Measurements from ENCODE around the gene MRPL1. TPM values are rescaled to one million over a fixed set of nuclear protein-coding genes. Genes with fewer than 3 reads are reported as not detected.
"Not testable (repeated sequence)": the region's sequence is repeated elsewhere in the genome, so short reads cannot be mapped to it uniquely, and the experiment has no call there.

The MRPL1 gene
- total and polyA plus RNA-seq, 8 donors, result 8.0 to 27.7 (median 13.1) TPM

DNA sequence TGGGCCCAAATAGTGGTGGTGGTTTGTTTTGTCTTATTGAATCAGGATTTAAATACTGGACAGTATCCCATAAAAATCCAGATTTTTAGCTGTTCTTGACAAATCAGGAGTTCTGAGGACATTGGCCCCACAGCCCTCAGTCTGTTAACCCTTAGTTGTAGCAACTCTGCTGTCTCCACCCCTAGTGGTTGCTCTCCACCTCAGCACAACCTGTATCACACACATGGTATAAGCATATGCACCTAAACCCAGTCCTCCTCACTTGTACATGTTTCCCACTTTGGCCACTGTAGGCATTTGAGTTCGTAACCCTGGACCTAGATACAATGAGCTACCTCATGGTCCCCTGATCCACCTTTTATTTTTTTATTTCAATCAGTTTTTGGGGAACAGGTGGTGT is 75.9 kb downstream of the MRPL1 start:
- Histone ChIP-seq H3K36me3 (no peaks in the 10 kb centered on the region), H3K4me3 (no peak overlapping the region), H3K27ac (no peak overlapping the region), H3K4me1 (no peaks in the 10 kb centered on the region), H3K9me3 (no peaks in the 10 kb centered on the region), H3K27me3 (no peaks in the 10 kb centered on the region)
- ATAC-seq (no peak), FAIRE-seq (no peak), DNase-seq (no peak)
- intact Hi-C loops (cut with DNase I), result no loop called here
- TF ChIP-seq, protein P1, sequence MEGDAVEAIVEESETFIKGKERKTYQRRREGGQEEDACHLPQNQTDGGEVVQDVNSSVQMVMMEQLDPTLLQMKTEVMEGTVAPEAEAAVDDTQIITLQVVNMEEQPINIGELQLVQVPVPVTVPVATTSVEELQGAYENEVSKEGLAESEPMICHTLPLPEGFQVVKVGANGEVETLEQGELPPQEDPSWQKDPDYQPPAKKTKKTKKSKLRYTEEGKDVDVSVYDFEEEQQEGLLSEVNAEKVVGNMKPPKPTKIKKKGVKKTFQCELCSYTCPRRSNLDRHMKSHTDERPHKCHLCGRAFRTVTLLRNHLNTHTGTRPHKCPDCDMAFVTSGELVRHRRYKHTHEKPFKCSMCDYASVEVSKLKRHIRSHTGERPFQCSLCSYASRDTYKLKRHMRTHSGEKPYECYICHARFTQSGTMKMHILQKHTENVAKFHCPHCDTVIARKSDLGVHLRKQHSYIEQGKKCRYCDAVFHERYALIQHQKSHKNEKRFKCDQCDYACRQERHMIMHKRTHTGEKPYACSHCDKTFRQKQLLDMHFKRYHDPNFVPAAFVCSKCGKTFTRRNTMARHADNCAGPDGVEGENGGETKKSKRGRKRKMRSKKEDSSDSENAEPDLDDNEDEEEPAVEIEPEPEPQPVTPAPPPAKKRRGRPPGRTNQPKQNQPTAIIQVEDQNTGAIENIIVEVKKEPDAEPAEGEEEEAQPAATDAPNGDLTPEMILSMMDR (IDR thresholded peaks at IDR 0.05), result no peak
- 92 to 100% methylated on average over 1 of the region's 1 CpG for WGBS, 2 donors

DNA sequence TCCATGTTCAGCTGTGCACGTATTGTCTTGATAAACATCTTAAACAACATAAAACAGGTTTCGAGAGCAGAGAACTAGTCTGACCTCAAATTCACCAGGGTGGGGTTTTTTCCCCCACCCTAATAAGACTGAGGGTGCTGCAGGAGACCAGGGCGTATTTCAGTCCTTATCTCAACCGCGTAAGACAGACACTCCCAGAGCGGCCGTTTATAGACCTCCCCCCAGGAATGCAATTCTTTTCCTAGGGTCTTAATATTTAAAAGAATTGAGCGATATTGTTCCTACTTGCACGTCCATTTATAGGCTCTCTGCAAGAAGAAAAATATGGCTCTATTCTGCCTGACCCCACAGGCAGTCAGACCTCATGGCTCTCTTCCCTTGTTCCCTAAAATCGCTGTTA is 83.3 kb downstream of the MRPL1 start:
- H3K27me3 ChIP-seq; H3K9me3 ChIP-seq; H3K36me3 ChIP-seq; H3K4me1 ChIP-seq; H3K27ac ChIP-seq; DNase-seq; ATAC-seq; FAIRE-seq; H3K4me3 ChIP-seq; intact Hi-C loops (cut with DNase I): not testable (repeated sequence)
- 97 to 98% methylated on average over 10 of the region's 10 CpGs for WGBS, 2 donors

DNA sequence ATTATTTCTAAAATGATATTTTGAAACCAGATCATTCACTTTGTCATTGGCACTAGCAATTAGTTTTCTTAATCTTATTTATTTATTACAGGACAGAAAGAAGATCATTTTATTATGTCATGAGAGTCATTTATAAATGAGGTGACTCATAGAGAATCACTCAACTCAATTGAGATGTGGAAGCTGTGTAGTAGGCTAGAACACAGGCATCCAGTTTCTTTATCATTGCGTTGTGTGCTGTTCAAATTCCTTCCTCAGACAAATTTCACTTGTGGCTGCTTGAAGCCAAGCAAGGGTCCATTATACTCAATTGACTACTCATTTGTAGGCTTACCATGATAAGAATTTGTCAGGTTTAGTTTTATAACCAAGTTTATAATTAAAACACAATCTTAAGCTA is 87.6 kb downstream of the MRPL1 start:
- Histone ChIP-seq H3K36me3 (peaks cover 0 to 6% (median 4%) of the 10 kb centered on the region in 3 donors), H3K4me1 (no peaks in the 10 kb centered on the region), H3K27me3 (no peaks in the 10 kb centered on the region), H3K9me3 (no peaks in the 10 kb centered on the region), H3K4me3 (no peak overlapping the region), H3K27ac (no peak overlapping the region)
- DNase-seq, result no peak
- WGBS, 2 donors, result 98 to 100% methylated on average over 1 of the region's 1 CpG
- TF ChIP-seq, protein P1 (IDR thresholded peaks at IDR 0.05), result no peak
- intact Hi-C loops (cut with DNase I), result no loop called here
- no peak for FAIRE-seq
- no peak for ATAC-seq

DNA sequence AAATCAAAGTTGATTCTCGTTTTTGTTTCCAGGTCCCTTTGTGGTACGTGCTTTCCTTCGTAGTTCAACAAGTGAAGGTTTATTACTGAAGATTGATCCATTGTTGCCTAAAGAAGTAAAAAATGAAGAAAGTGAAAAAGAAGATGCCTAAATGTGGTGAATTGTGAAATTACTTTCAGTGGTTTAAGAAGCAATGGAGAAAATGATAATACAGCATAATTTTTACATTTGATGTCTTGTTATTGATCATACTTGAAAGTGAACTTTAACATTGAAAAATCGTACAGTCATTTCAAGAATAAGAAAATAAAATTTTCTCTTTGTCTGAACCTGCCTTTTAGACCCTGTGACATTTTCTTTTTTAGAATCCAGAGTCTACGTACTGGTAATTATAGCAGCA is 89.8 kb downstream of the MRPL1 start:
- no peak for DNase-seq
- 79 to 85% methylated on average over 5 of the region's 5 CpGs for WGBS, 2 donors
- FAIRE-seq, result no peak
- H3K4me3 ChIP-seq, result no peak overlapping the region
- H3K27ac ChIP-seq, result no peak overlapping the region
- H3K9me3 ChIP-seq, result no peaks in the 10 kb centered on the region
- no peak for ATAC-seq
- H3K36me3 ChIP-seq, result peaks cover 0 to 6% (median 4%) of the 10 kb centered on the region in 3 donors
- TF ChIP-seq, protein P1 (IDR thresholded peaks at IDR 0.05), result no peak
- no peaks in the 10 kb centered on the region for H3K4me1 ChIP-seq
- H3K27me3 ChIP-seq, result no peaks in the 10 kb centered on the region
- intact Hi-C loops (cut with DNase I), result no loop called here

DNA sequence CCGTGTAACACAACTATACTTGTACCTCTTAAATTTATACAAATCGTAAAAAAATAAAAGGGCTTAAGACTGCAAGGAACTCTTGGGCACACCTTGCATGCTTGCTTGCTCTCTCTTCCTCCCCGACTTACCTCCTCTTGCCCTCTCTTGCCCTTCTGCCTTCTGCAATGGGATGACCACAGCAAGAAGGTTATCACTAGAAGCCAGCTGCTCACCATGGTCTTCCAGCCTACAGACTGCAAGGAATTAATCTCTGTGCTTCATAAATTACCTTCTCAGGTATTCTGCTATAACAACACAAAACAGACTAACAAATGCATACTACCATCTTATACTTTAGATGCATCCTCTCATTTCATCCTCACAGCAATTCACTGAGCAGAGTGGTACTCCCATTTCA is 92.1 kb downstream of the MRPL1 start:
- 90 to 94% methylated on average over 3 of the region's 3 CpGs for WGBS, 2 donors
- H3K36me3 ChIP-seq, result peaks cover 0 to 6% (median 4%) of the 10 kb centered on the region in 3 donors
- DNase-seq (no peak), ATAC-seq (no peak), FAIRE-seq (no peak)
- no peaks in the 10 kb centered on the region for H3K27me3 ChIP-seq
- TF ChIP-seq, protein P1 (IDR thresholded peaks at IDR 0.05), result no peak
- no peak overlapping the region for H3K27ac ChIP-seq
- no peaks in the 10 kb centered on the region for H3K4me1 ChIP-seq
- intact Hi-C loops (cut with DNase I), result no loop called here
- H3K9me3 ChIP-seq, result no peaks in the 10 kb centered on the region
- H3K4me3 ChIP-seq, result no peak overlapping the region
